Mesendoderm (in vitro differentiated cells): ENCODE results near the gene TGM4.

Experiments used
- DNase-seq: peaks from one replicate; pipeline ENCODE4 v3.0.0; 2013
- H2AK5ac ChIP-seq: 2 replicates; pipeline ENCODE4 v1.6.1; 2013; ENCODE audit warnings: low read length, inconsistent platforms
- H2BK120ac ChIP-seq: 2 replicates; pipeline ENCODE4 v1.6.1; 2013; ENCODE audit warnings: low read depth, mild to moderate bottlenecking, low read length, moderate library complexity, mixed read lengths
- H2BK15ac ChIP-seq: replicated peaks from 2 replicates; pipeline ENCODE4 v1.6.1; 2013; ENCODE audit warnings: low read depth, mild to moderate bottlenecking, moderate library complexity
- H2BK5ac ChIP-seq: 2 replicates; pipeline ENCODE4 v1.6.1; 2013; ENCODE audit warnings: low read length, inconsistent platforms
- H3K18ac ChIP-seq: 2 replicates; pipeline ENCODE4 v1.6.1; 2013; ENCODE audit warnings: mild to moderate bottlenecking, low read length, mixed read lengths
- H3K23ac ChIP-seq: one replicate; pipeline ENCODE4 v1.6.1; 2013; ENCODE audit warnings: low read length
- H3K27ac ChIP-seq: 2 replicates; pipeline ENCODE4 v1.5.1; 2013; ENCODE audit warnings: low read depth, mild to moderate bottlenecking, inconsistent platforms, low read length, moderate library complexity
- H3K27me3 ChIP-seq: 2 replicates; pipeline ENCODE4 v1.6.1; 2013; ENCODE audit warnings: low read length, control low read depth, mild to moderate bottlenecking, inconsistent platforms; ENCODE audit not compliant: insufficient read depth, poor library complexity
- H3K36me3 ChIP-seq: 2 replicates; pipeline ENCODE4 v1.6.1; 2013; ENCODE audit warnings: low read length, inconsistent platforms; ENCODE audit not compliant: control insufficient read depth, insufficient read depth
- H3K4ac ChIP-seq: one replicate; pipeline ENCODE4 v1.6.1; 2013; ENCODE audit warnings: low read depth, mild to moderate bottlenecking, low read length, moderate library complexity
- H3K4me1 ChIP-seq: 2 replicates; pipeline ENCODE4 v1.6.1; 2013; ENCODE audit warnings: low read depth, low read length, inconsistent platforms; ENCODE audit not compliant: control insufficient read depth
- H3K4me2 ChIP-seq: 2 replicates; pipeline ENCODE4 v1.6.1; 2013; ENCODE audit warnings: low read length
- H3K4me3 ChIP-seq: 2 replicates; pipeline ENCODE4 v1.5.1; 2013; ENCODE audit warnings: mild to moderate bottlenecking, low read length
- H3K56ac ChIP-seq: one replicate; pipeline ENCODE4 v1.6.1; 2013; ENCODE audit warnings: low read length
- H3K79me1 ChIP-seq: 2 replicates; pipeline ENCODE4 v1.6.1; 2013; ENCODE audit warnings: low read length, inconsistent platforms
- H3K79me2 ChIP-seq: 2 replicates; pipeline ENCODE4 v1.6.1; 2013; ENCODE audit warnings: mild to moderate bottlenecking, low read length; ENCODE audit not compliant: control insufficient read depth, insufficient read depth
- H3K9ac ChIP-seq: 2 replicates; pipeline ENCODE4 v1.6.1; 2013; ENCODE audit warnings: low read length, inconsistent platforms
- H4K5ac ChIP-seq: one replicate; pipeline ENCODE4 v1.6.1; 2013; ENCODE audit warnings: low read length
- H4K8ac ChIP-seq: one replicate; pipeline ENCODE4 v1.6.1; 2013; ENCODE audit warnings: low read depth, mild to moderate bottlenecking, control low read depth, low read length, moderate library complexity
- WGBS: extraction: QIAGEN DNeasy Blood & Tissue Kit; methylation state at CpG from one replicate; pipeline ENCODE4 v1.1.7; 2013; ENCODE audit warnings: low lambda C conversion rate, missing lambda C conversion rate; ENCODE audit not compliant: insufficient coverage; ENCODE audit errors: extremely low coverage; 5-methylcytosine and 5-hydroxymethylcytosine counted together

TGM4 gene

GRCh38 chr3:44926172-44926571 lies 51.8 kb downstream of the TGM4 start:
- Histone ChIP-seq H3K79me2 (no peaks in the 10 kb centered on the region), H3K18ac (no peak overlapping the region), H4K8ac (no peak overlapping the region), H2BK15ac (no peak overlapping the region), H3K27me3 (no peaks in the 10 kb centered on the region), H3K4me2 (no peak overlapping the region), H3K4ac (no peak overlapping the region), H3K27ac (no peak overlapping the region), H2BK120ac (no peak overlapping the region), H3K23ac (no peak overlapping the region), H2AK5ac (no peak overlapping the region), H3K4me3 (no peak overlapping the region), H3K36me3 (no peaks in the 10 kb centered on the region), H3K4me1 (no peaks in the 10 kb centered on the region), H3K9ac (no peak overlapping the region), H4K5ac (no peak overlapping the region), H3K56ac (no peak overlapping the region), H2BK5ac (no peak overlapping the region), H3K79me1 (no peaks in the 10 kb centered on the region)
- WGBS: no CpG with 5 or more reads among the region's 10 CpGs
- DNase-seq: no peak

GRCh38 chr3:44926921-44927320 lies 52.5 kb downstream of the TGM4 start:
- Histone ChIP-seq H3K9ac (no peak overlapping the region), H3K4ac (no peak overlapping the region), H3K23ac (no peak overlapping the region), H3K79me2 (no peaks in the 10 kb centered on the region), H2AK5ac (no peak overlapping the region), H3K4me2 (no peak overlapping the region), H3K36me3 (no peaks in the 10 kb centered on the region), H3K56ac (no peak overlapping the region), H3K27ac (no peak overlapping the region), H3K18ac (no peak overlapping the region), H3K4me1 (no peaks in the 10 kb centered on the region), H2BK120ac (no peak overlapping the region), H3K27me3 (no peaks in the 10 kb centered on the region), H3K4me3 (no peak overlapping the region), H2BK5ac (no peak overlapping the region), H3K79me1 (no peaks in the 10 kb centered on the region), H2BK15ac (no peak overlapping the region), H4K5ac (no peak overlapping the region), H4K8ac (no peak overlapping the region)
- no CpG with 5 or more reads among the region's 7 CpGs for WGBS
- DNase-seq: no peak

GRCh38 chr3:44927371-44927770 lies 53.0 kb downstream of the TGM4 start:
- no peak overlapping the region for H3K56ac ChIP-seq
- no peak overlapping the region for H3K4ac ChIP-seq
- H3K27ac ChIP-seq: no peak overlapping the region
- no peaks in the 10 kb centered on the region for H3K36me3 ChIP-seq
- H2BK15ac ChIP-seq: no peak overlapping the region
- no peak overlapping the region for H4K5ac ChIP-seq
- DNase-seq: no peak
- no peaks in the 10 kb centered on the region for H3K4me1 ChIP-seq
- H2BK5ac ChIP-seq: no peak overlapping the region
- H3K79me1 ChIP-seq: no peaks in the 10 kb centered on the region
- no peaks in the 10 kb centered on the region for H3K27me3 ChIP-seq
- no peak overlapping the region for H3K23ac ChIP-seq
- H2AK5ac ChIP-seq: no peak overlapping the region
- H3K4me3 ChIP-seq: no peak overlapping the region
- no peak overlapping the region for H3K9ac ChIP-seq
- no peaks in the 10 kb centered on the region for H3K79me2 ChIP-seq
- H2BK120ac ChIP-seq: no peak overlapping the region
- no peak overlapping the region for H4K8ac ChIP-seq
- H3K18ac ChIP-seq: no peak overlapping the region
- no CpG with 5 or more reads among the region's 7 CpGs for WGBS
- H3K4me2 ChIP-seq: no peak overlapping the region

- Histone ChIP-seq H3K56ac (no peak overlapping the region), H4K8ac (no peak overlapping the region), H3K4me1 (no peaks in the 10 kb centered on the region), H2BK15ac (no peak overlapping the region), H3K27me3 (no peaks in the 10 kb centered on the region), H3K23ac (no peak overlapping the region), H4K5ac (no peak overlapping the region), H3K36me3 (no peaks in the 10 kb centered on the region), H3K79me2 (no peaks in the 10 kb centered on the region), H2AK5ac (no peak overlapping the region), H3K9ac (no peak overlapping the region), H3K27ac (no peak overlapping the region), H2BK5ac (no peak overlapping the region), H3K4me3 (no peak overlapping the region), H3K79me1 (no peaks in the 10 kb centered on the region), H3K4ac (no peak overlapping the region), H2BK120ac (no peak overlapping the region), H3K18ac (no peak overlapping the region), H3K4me2 (no peak overlapping the region)
- DNase-seq: no peak
- WGBS: no CpG with 5 or more reads among the region's 5 CpGs
Observed at GRCh38 chr3:44929782-44930181, 55.4 kb downstream of the TGM4 start.

- Histone ChIP-seq H3K27me3 (no peaks in the 10 kb centered on the region), H2BK120ac (no peak overlapping the region), H3K27ac (no peak overlapping the region), H2BK15ac (no peak overlapping the region), H3K18ac (no peak overlapping the region), H3K4me2 (no peak overlapping the region), H3K56ac (no peak overlapping the region), H3K79me2 (no peaks in the 10 kb centered on the region), H3K4ac (no peak overlapping the region), H4K8ac (no peak overlapping the region), H2BK5ac (no peak overlapping the region), H2AK5ac (no peak overlapping the region), H3K4me3 (no peak overlapping the region), H3K79me1 (no peaks in the 10 kb centered on the region), H3K36me3 (no peaks in the 10 kb centered on the region), H3K4me1 (no peaks in the 10 kb centered on the region), H3K23ac (no peak overlapping the region), H3K9ac (no peak overlapping the region), H4K5ac (no peak overlapping the region)
- no peak for DNase-seq
- no CpG with 5 or more reads among the region's 2 CpGs for WGBS
Observed at GRCh38 chr3:44930911-44931310, 56.5 kb downstream of the TGM4 start.

- Histone ChIP-seq H3K56ac (no peak overlapping the region), H4K8ac (no peak overlapping the region), H3K4me1 (no peaks in the 10 kb centered on the region), H3K27me3 (no peaks in the 10 kb centered on the region), H2BK120ac (no peak overlapping the region), H3K4me2 (no peak overlapping the region), H2AK5ac (no peak overlapping the region), H3K18ac (no peak overlapping the region), H3K4ac (no peak overlapping the region), H2BK15ac (no peak overlapping the region), H3K27ac (no peak overlapping the region), H3K79me1 (no peaks in the 10 kb centered on the region), H3K79me2 (no peaks in the 10 kb centered on the region), H3K9ac (no peak overlapping the region), H2BK5ac (no peak overlapping the region), H3K23ac (no peak overlapping the region), H4K5ac (no peak overlapping the region), H3K36me3 (no peaks in the 10 kb centered on the region), H3K4me3 (no peak overlapping the region)
- no CpG with 5 or more reads among the region's 2 CpGs for WGBS
- no peak for DNase-seq
Observed at GRCh38 chr3:44931791-44932190, 57.4 kb downstream of the TGM4 start.
